D721Med (cell line): Measurements from ENCODE around the gene NUPR1.

Source experiments
- DNase-seq: peaks from one replicate; pipeline ENCODE4 v3.0.0; 2011; ENCODE audit warnings: low spot score; ENCODE audit not compliant: insufficient read length
- FAIRE-seq: peaks from 2 replicates; lab custom pipeline; 2011; peaks lifted over from hg19 to GRCh38; lab: Jason Lieb, UNC
- CTCF ChIP-seq: IDR thresholded peaks from 2 replicates; pipeline ENCODE4 v1.5.1; 2012; ENCODE audit warnings: mild to moderate bottlenecking, control low read depth; ENCODE audit not compliant: insufficient read depth; ENCODE audit errors: missing control alignments

NUPR1 gene

GRCh38 chr16:28563218-28563617 lies 24.4 kb upstream of the NUPR1 start:
- no peak for DNase-seq
- no peak for FAIRE-seq
- TF ChIP-seq CTCF = no peak

- no peak for TF ChIP-seq CTCF
- FAIRE-seq (no peak), DNase-seq (no peak)
Observed at GRCh38 chr16:28562199-28562598, 23.4 kb upstream of the NUPR1 start.

- DNase-seq (no peak), FAIRE-seq (no peak)
- no peak for TF ChIP-seq CTCF
Observed at GRCh38 chr16:28561557-28562187, 22.9 kb upstream of the NUPR1 start.

GRCh38 chr16:28558456-28558855 lies 19.7 kb upstream of the NUPR1 start:
- no peak for DNase-seq
- FAIRE-seq = no peak
- TF ChIP-seq CTCF = no peak

- no peak for FAIRE-seq
Observed at GRCh38 chr16:28556914-28557320, 18.1 kb upstream of the NUPR1 start.

GRCh38 chr16:28555561-28555960 lies 16.8 kb upstream of the NUPR1 start:
- DNase-seq (no peak), FAIRE-seq (no peak)
- TF ChIP-seq CTCF = no peak

More at GRCh38 chr16:28556914-28557320, 18.1 kb upstream of the NUPR1 start:
- DNase-seq = no peak
- no peak for TF ChIP-seq CTCF

- no peak for FAIRE-seq
Observed at GRCh38 chr16:28554634-28555423, 16.1 kb upstream of the NUPR1 start.

More at GRCh38 chr16:28554634-28555423, 16.1 kb upstream of the NUPR1 start:
- DNase-seq = no peak
- no peak for TF ChIP-seq CTCF
